ENCODE results near the gene ZNRF2. TPM values are rescaled to one million over a fixed set of nuclear protein-coding genes. Genes with fewer than 3 reads are reported as not detected.

ZNRF2 gene
- total and polyA plus RNA-seq, 2 of the 13 experiments (the other 11 are each of a cell fraction or from before 2014, with no cell fraction given): 3.5 to 7.7 TPM

DNA sequence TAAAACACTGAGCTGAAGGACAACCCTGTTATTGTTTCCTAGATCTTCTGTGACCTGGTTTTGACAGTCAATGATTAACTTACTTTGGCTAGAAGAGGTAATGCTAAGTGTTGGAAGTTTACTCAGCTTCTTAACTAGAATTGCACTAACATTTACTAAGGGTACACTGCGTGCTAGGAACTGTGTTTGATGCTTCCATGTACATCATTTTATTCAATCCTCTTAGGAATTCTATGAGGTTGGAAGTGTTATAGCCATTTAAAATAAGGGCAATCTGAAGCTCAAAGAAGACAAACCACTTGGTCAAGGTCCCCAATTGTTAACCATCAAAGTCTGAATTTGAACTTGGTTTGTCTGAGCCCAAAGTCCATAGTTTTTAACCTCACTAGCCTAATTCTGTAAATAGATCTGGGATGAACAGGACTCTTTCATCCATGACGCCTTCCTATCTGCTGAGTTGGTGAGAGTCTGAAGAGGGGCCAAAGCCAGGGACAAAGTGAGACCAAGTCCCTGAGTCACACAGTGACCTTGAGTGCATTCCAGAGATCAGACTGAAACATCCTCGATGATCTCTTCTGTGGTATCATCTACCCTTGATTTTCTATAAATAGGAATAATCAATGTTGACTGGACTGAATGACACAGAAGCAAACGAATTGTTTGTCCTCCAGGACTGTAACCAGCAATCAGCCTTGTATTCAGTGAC is 29.2 kb upstream of the ZNRF2 start (continued):
- no peak for TF ChIP-seq ZHX2 (IDR thresholded peaks at IDR 0.05; ENCODE audit: low read depth)
- TF ChIP-seq ZHX2 (CRISPR knock-in tag; IDR thresholded peaks at IDR 0.05; ENCODE audit: borderline replicate concordance): no peak
- TF ChIP-seq ZNF232 (CRISPR knock-in tag; IDR thresholded peaks at IDR 0.05; ENCODE audit: borderline replicate concordance): peak; percentile 66; the same call in 1 of the 2 replicates
- TF ChIP-seq CERS6 (CRISPR knock-in tag; IDR thresholded peaks at IDR 0.05): no peak
- TF ChIP-seq, protein P1, sequence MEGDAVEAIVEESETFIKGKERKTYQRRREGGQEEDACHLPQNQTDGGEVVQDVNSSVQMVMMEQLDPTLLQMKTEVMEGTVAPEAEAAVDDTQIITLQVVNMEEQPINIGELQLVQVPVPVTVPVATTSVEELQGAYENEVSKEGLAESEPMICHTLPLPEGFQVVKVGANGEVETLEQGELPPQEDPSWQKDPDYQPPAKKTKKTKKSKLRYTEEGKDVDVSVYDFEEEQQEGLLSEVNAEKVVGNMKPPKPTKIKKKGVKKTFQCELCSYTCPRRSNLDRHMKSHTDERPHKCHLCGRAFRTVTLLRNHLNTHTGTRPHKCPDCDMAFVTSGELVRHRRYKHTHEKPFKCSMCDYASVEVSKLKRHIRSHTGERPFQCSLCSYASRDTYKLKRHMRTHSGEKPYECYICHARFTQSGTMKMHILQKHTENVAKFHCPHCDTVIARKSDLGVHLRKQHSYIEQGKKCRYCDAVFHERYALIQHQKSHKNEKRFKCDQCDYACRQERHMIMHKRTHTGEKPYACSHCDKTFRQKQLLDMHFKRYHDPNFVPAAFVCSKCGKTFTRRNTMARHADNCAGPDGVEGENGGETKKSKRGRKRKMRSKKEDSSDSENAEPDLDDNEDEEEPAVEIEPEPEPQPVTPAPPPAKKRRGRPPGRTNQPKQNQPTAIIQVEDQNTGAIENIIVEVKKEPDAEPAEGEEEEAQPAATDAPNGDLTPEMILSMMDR (CRISPR knock-in tag; IDR thresholded peaks at IDR 0.05): no peak; the same call in 1 of the 2 replicates
- TF ChIP-seq ZNF660 (CRISPR knock-in tag; IDR thresholded peaks at IDR 0.05; ENCODE audit: borderline replicate concordance, low read depth): no peak
- peak; percentile 26; the same call in 1 of the 2 replicates for TF ChIP-seq ZBED4 (CRISPR knock-in tag; IDR thresholded peaks at IDR 0.05; ENCODE audit: borderline replicate concordance)
- TF ChIP-seq, protein P2, sequence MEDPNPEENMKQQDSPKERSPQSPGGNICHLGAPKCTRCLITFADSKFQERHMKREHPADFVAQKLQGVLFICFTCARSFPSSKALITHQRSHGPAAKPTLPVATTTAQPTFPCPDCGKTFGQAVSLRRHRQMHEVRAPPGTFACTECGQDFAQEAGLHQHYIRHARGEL (CRISPR knock-in tag; IDR thresholded peaks at IDR 0.05): no peak
- TF ChIP-seq RBAK (CRISPR knock-in tag; IDR thresholded peaks at IDR 0.05): no peak
- TF ChIP-seq NFKB2 (CRISPR knock-in tag; IDR thresholded peaks at IDR 0.05; ENCODE audit: borderline replicate concordance): no peak
- no peak for TF ChIP-seq ZNF510 (CRISPR knock-in tag; IDR thresholded peaks at IDR 0.05; ENCODE audit: low read depth)
- no peak for TF ChIP-seq PHF8 (CRISPR knock-in tag; IDR thresholded peaks at IDR 0.05)
- TF ChIP-seq KDM6A (CRISPR knock-in tag; IDR thresholded peaks at IDR 0.05; ENCODE audit: low read depth): peak; percentile 76
- TF ChIP-seq NRL (CRISPR knock-in tag; IDR thresholded peaks at IDR 0.05; ENCODE audit: borderline replicate concordance): no peak
- peak; percentile 100 for TF ChIP-seq ZNF629 (CRISPR knock-in tag; conservative IDR thresholded peaks at IDR 0.05)
- no peak for TF ChIP-seq NFE2L1 (CRISPR knock-in tag; IDR thresholded peaks at IDR 0.05; ENCODE audit: borderline replicate concordance)

Measured in HepG2 (cell line).